Duodenal mucosa (tissue), 2 donors: ENCODE data around the gene LPCAT1.

ENCODE experiments used
- H3K27ac ChIP-seq: one replicate; pipeline ENCODE4 v1.7.0; 2013; ENCODE audit warnings: low read depth, low read length
- H3K27me3 ChIP-seq, 2 donors: one replicate each; pipeline ENCODE4 v1.7.0; 2013; ENCODE audit warnings: low read length in 2 of 2, control low read depth in 1 of 2; ENCODE audit not compliant: insufficient read depth in 2 of 2, control insufficient read depth in 1 of 2
- H3K36me3 ChIP-seq, 2 donors: one replicate each; pipeline ENCODE4 v1.7.0; 2013; ENCODE audit warnings: low read length in 2 of 2, control low read depth in 1 of 2; ENCODE audit not compliant: insufficient read depth in 2 of 2, control insufficient read depth in 1 of 2
- H3K4me1 ChIP-seq, 2 donors: one replicate each; pipeline ENCODE4 v1.7.0; 2013; ENCODE audit warnings: low read length in 2 of 2, control low read depth in 1 of 2; ENCODE audit not compliant: insufficient read depth in 2 of 2, control insufficient read depth in 1 of 2
- H3K4me3 ChIP-seq, 2 donors: one replicate each; pipeline ENCODE4 v1.7.0; 2013; ENCODE audit warnings: low read length in 2 of 2, low read depth in 1 of 2
- H3K9ac ChIP-seq, 2 donors: one replicate each; pipeline ENCODE4 v1.7.0; 2013; ENCODE audit warnings: low read length in 2 of 2, low read depth in 1 of 2
- H3K9me3 ChIP-seq, 2 donors: one replicate each; pipeline ENCODE4 v1.7.0; 2013; ENCODE audit warnings: low read length in 2 of 2, control low read depth in 1 of 2; ENCODE audit not compliant: control insufficient read depth in 1 of 2

LPCAT1 gene

DNA sequence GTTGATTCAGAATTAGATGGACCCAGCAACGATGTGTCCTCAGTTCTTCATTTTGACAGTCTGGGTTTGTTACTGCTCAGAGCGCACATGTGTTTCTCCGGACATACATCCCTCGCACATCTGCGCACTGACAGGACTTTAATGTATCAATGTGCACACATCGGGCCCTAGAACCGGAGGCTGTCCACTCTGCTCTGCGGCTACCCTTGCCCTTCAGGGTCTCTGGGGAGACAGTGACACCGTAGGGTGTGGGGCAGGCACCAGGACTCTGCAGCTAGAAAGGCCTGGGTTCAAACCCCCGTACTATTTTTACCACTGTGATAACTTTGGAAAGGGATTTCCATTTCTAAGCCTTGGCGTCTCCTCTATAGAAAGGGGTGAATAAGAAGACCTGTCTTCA is 23.5 kb upstream of the LPCAT1 start:
- Histone ChIP-seq H3K36me3 (no peaks in the 10 kb centered on the region), H3K27ac (no peak overlapping the region), H3K4me1 (no peaks in the 10 kb centered on the region), H3K9ac (no peak overlapping the region), H3K27me3 (no peaks in the 10 kb centered on the region), H3K9me3 (no peaks in the 10 kb centered on the region), H3K4me3 (no peak overlapping the region)

DNA sequence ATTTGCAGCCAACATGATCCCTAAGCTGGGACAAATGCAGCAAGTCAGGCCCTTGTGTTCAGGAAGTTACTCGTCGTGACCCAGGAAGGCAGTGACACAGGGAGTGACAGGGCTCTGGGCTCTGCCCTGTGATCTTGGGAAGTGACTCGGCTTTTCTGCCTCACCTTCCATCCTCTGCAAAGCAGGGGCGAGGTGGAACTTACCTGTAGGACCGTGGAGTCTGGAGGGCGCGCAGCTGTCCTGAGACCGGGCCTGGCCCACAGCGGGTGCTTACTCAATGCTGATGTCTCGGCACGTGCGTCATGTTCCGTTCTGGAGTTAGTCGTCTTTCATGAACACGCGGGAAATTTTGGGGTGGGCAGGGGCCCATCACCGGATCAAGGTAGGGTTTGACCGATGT is 22.8 kb upstream of the LPCAT1 start:
- H3K27ac ChIP-seq: no peak overlapping the region
- no peaks in the 10 kb centered on the region for H3K27me3 ChIP-seq
- no peak overlapping the region for H3K9ac ChIP-seq
- no peaks in the 10 kb centered on the region for H3K9me3 ChIP-seq
- H3K4me3 ChIP-seq: no peak overlapping the region
- H3K4me1 ChIP-seq: no peaks in the 10 kb centered on the region
- no peaks in the 10 kb centered on the region for H3K36me3 ChIP-seq

DNA sequence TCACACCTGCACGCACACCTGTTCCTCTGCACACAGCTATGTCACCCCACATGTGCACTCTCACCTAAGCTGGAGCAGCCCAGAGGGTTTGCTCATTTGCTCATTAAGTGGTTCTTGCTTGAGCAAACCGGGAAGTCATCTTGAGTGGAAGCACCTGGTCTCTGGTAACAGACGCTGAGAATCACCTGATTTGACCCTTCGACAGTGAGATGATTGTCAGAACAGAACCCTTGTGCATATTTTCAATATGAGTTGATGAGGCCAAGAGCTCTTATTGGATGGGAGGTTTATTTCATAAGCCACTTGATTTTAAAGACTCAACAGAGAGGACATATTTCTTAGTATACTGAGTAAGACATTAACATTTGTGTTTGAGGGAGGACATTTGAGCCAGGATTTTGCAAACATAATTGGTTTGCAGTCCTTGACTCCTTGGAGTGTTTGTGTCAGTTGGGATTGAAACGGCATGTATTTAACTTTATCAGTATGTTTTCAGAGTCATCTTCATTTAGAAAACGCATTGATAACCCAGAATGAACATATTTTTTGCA is 22.1 kb upstream of the LPCAT1 start:
- Histone ChIP-seq H3K36me3 (no peaks in the 10 kb centered on the region), H3K4me3 (no peak overlapping the region), H3K27me3 (no peaks in the 10 kb centered on the region), H3K27ac (no peak overlapping the region), H3K9ac (no peak overlapping the region), H3K9me3 (no peaks in the 10 kb centered on the region), H3K4me1 (no peaks in the 10 kb centered on the region)

DNA sequence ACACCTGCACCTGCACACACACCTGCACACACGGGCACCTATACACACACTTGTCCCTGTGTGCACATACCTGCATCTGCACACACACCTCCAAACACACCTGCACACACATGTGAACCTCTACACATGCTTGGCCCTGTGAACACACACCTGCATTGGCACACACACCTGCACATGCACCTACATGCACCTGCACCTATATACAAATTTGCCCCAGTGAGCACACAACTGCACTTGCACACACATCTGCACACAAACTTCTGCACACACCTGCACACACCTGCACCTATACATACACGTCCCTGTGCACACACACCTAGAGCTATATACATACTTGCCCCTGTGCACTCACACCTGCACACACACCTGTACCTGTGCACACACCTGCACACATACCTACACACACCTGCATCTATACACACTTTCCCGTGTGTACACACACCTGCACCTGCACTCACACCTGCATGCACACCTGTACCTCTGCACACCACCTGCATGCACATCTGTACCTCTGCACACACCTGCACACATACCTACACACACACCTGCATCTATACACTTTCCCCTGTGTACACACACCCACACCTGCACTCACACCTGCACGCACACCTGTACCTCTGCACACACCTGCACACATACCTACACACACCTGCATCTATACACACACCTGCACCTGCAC is 21.5 kb upstream of the LPCAT1 start:
- Histone ChIP-seq H3K4me1 (no peaks in the 10 kb centered on the region), H3K27ac (no peak overlapping the region), H3K36me3 (no peaks in the 10 kb centered on the region), H3K9ac (no peak overlapping the region), H3K4me3 (no peak overlapping the region), H3K9me3 (no peaks in the 10 kb centered on the region), H3K27me3 (no peaks in the 10 kb centered on the region)

DNA sequence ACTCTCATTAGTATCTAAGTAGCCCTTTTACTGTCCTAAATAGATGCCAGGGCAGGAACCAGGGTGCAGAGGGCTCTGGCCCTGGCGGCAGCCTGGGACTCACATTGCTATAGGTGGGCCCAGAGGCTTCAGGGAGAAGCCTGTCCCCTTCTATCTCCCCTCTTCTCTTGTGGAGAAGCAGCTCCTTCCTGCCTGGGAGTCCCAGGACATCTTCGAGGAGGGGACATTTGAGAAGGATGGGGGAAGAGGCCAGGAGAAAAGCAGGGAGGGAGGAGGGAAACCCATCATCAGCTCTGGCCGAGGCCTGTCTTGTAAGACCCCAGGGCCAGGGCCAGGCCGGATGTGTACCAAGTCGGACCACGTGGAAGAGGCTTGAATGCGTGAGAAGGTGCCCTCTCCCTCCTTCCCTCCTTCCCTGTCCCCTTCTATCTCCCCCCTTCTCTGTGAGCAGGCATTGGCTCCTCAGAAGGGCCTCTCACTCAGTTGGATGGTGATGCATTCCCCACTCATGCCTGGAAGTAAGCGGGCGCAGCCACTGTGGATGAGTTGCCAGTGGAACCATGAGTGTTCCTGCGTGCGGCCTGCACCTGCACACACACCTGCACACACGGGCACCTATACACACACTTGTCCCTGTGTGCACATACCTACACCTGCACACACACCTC is 20.7 kb upstream of the LPCAT1 start:
- Histone ChIP-seq H3K4me1 (no peaks in the 10 kb centered on the region), H3K9ac (no peak overlapping the region), H3K27me3 (no peaks in the 10 kb centered on the region), H3K27ac (no peak overlapping the region), H3K4me3 (no peak overlapping the region), H3K36me3 (no peaks in the 10 kb centered on the region), H3K9me3 (no peaks in the 10 kb centered on the region)

DNA sequence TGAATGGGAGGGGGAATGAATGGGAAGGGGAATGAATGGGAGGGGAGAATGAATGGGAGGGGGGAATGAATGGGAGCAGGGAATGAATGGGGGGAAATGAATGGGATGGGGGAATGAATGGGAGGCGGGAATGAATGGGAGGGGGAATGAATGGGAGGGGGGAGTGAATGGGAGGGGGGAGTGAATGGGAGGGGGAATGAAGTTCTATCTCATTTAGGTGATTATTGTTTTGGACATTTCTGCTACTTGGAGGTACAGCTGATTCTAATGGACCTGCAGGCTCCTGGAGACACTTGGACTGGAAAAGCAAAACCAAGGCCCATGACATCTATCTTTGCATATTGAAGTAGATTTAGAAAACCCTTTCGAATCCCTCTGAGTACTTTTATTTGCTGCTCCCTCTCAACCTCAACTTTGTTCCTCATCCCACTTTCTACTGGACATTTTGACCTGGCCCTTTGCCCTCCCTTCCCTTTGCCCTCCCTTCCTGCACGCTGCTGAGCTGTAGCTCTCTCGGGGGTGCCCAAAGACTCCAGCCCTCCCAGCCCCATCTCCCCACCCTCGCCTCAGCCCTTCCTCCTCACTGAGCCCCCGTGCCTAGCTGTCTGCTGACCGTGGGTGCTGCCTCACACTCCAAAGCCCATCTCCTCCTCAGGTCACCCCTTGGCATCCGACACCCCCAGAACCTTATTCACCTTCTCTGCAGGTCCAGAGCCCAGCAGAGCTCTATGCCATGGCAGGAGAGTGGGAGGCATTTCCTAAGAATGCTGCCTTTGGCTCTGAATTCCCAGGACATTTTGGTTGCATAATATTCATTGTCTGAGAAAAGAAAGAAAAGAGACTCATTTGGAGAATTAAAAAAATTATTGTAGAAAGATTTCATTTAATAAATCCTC is 19.9 kb upstream of the LPCAT1 start:
- H3K9ac ChIP-seq: no peak overlapping the region
- no peaks in the 10 kb centered on the region for H3K9me3 ChIP-seq
- no peaks in the 10 kb centered on the region for H3K4me1 ChIP-seq
- no peaks in the 10 kb centered on the region for H3K27me3 ChIP-seq
- H3K36me3 ChIP-seq: no peaks in the 10 kb centered on the region
- no peak overlapping the region for H3K4me3 ChIP-seq
- H3K27ac ChIP-seq: no peak overlapping the region

DNA sequence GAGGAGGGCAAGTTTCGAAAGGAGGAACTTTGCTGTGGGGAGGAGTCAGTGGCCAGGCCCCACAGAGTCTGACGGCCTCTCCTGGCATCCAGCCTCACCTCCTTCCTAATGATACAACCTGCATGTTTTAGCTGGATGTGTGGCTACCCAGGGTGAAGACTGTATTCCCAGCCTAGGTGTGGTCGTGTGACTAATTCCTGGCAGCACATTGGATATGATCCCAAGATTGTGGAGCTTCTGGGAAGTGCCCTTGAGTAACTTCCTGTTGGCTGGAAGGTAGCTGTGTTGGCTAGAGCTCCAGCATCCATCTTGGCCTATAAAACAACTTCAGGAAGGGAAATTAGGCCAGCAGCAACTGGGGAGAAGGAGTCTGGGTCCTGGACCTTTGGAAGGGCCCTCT is 19.0 kb upstream of the LPCAT1 start:
- no peak overlapping the region for H3K27ac ChIP-seq

DNA sequence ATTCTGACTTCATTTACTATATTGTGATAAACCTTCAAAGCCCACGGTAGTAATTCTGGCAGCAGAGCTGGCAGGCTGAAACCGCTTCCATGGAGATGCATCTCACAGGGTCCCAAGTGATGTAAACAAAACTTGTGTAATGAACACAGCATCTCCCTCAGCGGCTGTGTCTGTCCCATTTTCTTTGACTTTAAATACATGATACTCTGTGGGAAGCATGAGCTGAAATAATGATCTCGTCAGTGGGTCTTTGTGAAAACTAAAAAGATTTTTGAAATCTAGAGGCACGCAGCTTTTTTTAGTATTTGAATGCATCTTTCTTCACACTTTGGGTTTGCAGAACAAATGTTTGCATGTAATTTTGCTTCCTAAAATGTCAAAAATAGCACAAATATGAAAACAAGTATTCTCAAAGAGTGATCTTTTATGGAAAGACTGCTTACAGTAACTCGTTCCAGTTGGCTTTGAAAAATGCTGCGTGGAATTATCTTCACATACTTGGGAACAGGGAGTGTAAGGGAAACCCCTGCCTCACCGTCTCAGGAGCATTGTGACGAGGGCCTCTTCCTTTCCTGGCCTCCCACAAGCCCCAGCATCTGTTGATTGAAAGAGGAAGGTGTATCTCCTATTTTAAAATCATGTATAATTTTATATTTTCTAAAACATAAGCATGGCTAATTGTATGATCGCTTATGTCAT is 18.1 kb upstream of the LPCAT1 start:
- H3K27me3 ChIP-seq: no peaks in the 10 kb centered on the region
- no peak overlapping the region for H3K27ac ChIP-seq
- no peak overlapping the region for H3K4me3 ChIP-seq
- H3K36me3 ChIP-seq: no peaks in the 10 kb centered on the region
- H3K9me3 ChIP-seq: no peaks in the 10 kb centered on the region
- H3K4me1 ChIP-seq: peaks cover 0 to 6% of the 10 kb centered on the region in 2 donors
- H3K9ac ChIP-seq: no peak overlapping the region

More for the DNA sequence above, 19.0 kb upstream of the LPCAT1 start:
- Histone ChIP-seq H3K9ac (no peak overlapping the region), H3K4me3 (no peak overlapping the region), H3K9me3 (no peaks in the 10 kb centered on the region), H3K36me3 (no peaks in the 10 kb centered on the region), H3K27me3 (no peaks in the 10 kb centered on the region), H3K4me1 (no peaks in the 10 kb centered on the region)

DNA sequence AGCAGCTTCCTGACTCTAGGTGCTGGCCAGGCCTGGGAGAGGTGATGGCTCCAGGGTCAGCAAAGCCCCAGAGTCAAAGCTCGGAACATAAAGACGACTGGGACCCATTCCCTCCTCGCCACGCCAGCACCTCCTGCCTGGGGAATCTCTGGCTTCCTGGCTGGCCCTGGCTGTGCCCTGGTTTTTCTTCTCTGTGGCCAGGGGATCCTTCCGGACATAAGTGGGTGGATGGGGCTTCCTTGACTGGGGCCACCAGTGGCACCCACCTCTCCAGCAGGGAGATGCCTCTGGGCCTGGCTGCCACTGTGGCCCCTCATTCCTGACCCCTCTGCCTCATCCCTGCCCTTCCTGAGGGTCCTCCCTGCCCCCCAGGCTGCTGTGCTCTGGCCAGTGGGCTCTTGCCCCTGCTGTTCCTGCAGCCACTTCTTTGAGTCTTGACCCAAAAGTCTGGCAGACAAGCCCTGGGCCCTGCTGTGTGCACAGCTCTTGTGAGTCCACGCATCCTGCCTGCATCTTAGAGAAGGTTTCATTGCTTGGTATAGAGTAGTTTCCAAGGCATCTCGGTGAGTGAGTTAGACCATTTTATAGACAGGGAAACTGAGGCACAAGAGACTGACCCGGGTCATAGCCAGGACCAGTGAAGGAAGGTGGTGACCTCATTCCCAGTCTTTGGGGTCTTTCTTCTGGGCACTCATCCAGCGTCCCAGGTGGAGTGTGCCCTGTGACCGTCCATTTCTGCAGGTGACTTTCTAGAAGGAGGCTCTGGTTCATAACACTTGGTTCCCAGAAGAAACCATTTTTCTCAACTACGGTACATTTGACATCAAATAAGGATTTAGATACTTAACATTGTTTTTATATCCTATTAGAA is 17.3 kb upstream of the LPCAT1 start:
- Histone ChIP-seq H3K4me1 (peaks cover 6 to 13% of the 10 kb centered on the region in 2 donors), H3K27ac (no peak overlapping the region), H3K9ac (no peak overlapping the region), H3K36me3 (no peaks in the 10 kb centered on the region), H3K9me3 (no peaks in the 10 kb centered on the region), H3K4me3 (no peak overlapping the region), H3K27me3 (no peaks in the 10 kb centered on the region)
